HG02943 (cell line): Measurements from ENCODE around the gene GIMAP5.

Experiments
- ATAC-seq: cut with Tn5 transposase; IDR thresholded peaks from one replicate; pipeline ENCODE4 v1.9.1; 2021; ENCODE audit warnings: mild to moderate bottlenecking, low read depth, moderate library complexity; ENCODE audit not compliant: unreplicated experiment

Gene GIMAP5

GRCh38 chr7:150737265-150738055 is at the start of gene GIMAP5:
TSS of gene GIMAP5 (plus strand) at chr7:150737418. CDS start at chr7:150740885, 3,467 bp downstream.
- ATAC-seq: no peak

GRCh38 chr7:150688630-150689029 is 48.6 kb upstream of the GIMAP5 start:
- ATAC-seq: no peak

- no peak for ATAC-seq
Measured at GRCh38 chr7:150695654-150696053, 41.6 kb upstream of the GIMAP5 start.

- ATAC-seq: no peak
Measured at GRCh38 chr7:150703209-150703608, 34.0 kb upstream of the GIMAP5 start.

- ATAC-seq: no peak
Measured at GRCh38 chr7:150715293-150715692, 21.9 kb upstream of the GIMAP5 start.

GRCh38 chr7:150715738-150716137 is 21.5 kb upstream of the GIMAP5 start:
- no peak for ATAC-seq

- ATAC-seq: peak; percentile 72
Measured at GRCh38 chr7:150716368-150716767, 20.9 kb upstream of the GIMAP5 start, which contains the start of gene GIMAP1. TSS of gene GIMAP1 (plus strand) at chr7:150716613. CDS start at chr7:150719048, 2,435 bp downstream.

GRCh38 chr7:150716939-150717338 is 20.3 kb upstream of the GIMAP5 start:
- ATAC-seq: no peak

GRCh38 chr7:150717814-150718420 is 19.3 kb upstream of the GIMAP5 start:
- no peak for ATAC-seq

- no peak for ATAC-seq
Measured at GRCh38 chr7:150719436-150719835, 17.8 kb upstream of the GIMAP5 start.

GRCh38 chr7:150719960-150720891 is 17.0 kb upstream of the GIMAP5 start:
- no peak for ATAC-seq

GRCh38 chr7:150721970-150722373 is 15.2 kb upstream of the GIMAP5 start:
- ATAC-seq: no peak

GRCh38 chr7:150722431-150722931 is 14.7 kb upstream of the GIMAP5 start:
- no peak for ATAC-seq

- ATAC-seq: no peak
Measured at GRCh38 chr7:150723467-150723866, 13.8 kb upstream of the GIMAP5 start.

- no peak for ATAC-seq
Measured at GRCh38 chr7:150727381-150727780, 9.8 kb upstream of the GIMAP5 start.

- no peak for ATAC-seq
Measured at GRCh38 chr7:150728011-150728410, 9.2 kb upstream of the GIMAP5 start.

- no peak for ATAC-seq
Measured at GRCh38 chr7:150728609-150729008, 8.6 kb upstream of the GIMAP5 start.

GRCh38 chr7:150731916-150732315 is 5.3 kb upstream of the GIMAP5 start:
- no peak for ATAC-seq

GRCh38 chr7:150732786-150733481 is 4.3 kb upstream of the GIMAP5 start:
- ATAC-seq: no peak

GRCh38 chr7:150733482-150734095 is 3.6 kb upstream of the GIMAP5 start:
- ATAC-seq: no peak
